Keratinocyte (primary cell): ENCODE data around the gene HOMEZ. TPM values are rescaled to one million over a fixed set of nuclear protein-coding genes. Genes with fewer than 3 reads are reported as not detected.

Experiments used
- DNase-seq: peaks from one replicate; pipeline ENCODE4 v3.0.0-alpha.2; 2011; ENCODE audit warnings: low read depth, missing footprints, low spot score
- FAIRE-seq: peaks from 2 replicates; lab custom pipeline; 2011; peaks lifted over from hg19 to GRCh38; lab: Jason Lieb, UNC
- H2AFZ ChIP-seq: 2 replicates; pipeline ENCODE4 v1.6.0; 2012; ENCODE audit warnings: low read length, control low read depth, inconsistent platforms; ENCODE audit not compliant: control insufficient read depth
- H3K27ac ChIP-seq: 2 replicates; pipeline ENCODE4 v1.5.1; 2011; ENCODE audit warnings: low read length; ENCODE audit not compliant: control insufficient read depth, insufficient read depth
- H3K27me3 ChIP-seq: 3 replicates; pipeline ENCODE4 v1.6.0; 2011; ENCODE audit warnings: low read length; ENCODE audit not compliant: control insufficient read depth, insufficient read depth; ENCODE audit errors: extremely low read depth
- H3K36me3 ChIP-seq, 2 experiments: 2 replicates in 1 of 2; 3 replicates in 1 of 2; pipeline ENCODE4 v1.5.1; 2011; ENCODE audit warnings: low read length in 2 of 2, mild to moderate bottlenecking in 1 of 2; ENCODE audit not compliant: control insufficient read depth in 2 of 2, insufficient read depth in 2 of 2; ENCODE audit errors: extremely low read depth in 1 of 2
- H3K4me1 ChIP-seq: 3 replicates; pipeline ENCODE4 v1.5.1; 2011; ENCODE audit warnings: low read length; ENCODE audit not compliant: control insufficient read depth, insufficient read depth; ENCODE audit errors: extremely low read depth
- H3K4me2 ChIP-seq: 3 replicates; pipeline ENCODE4 v1.6.0; 2011; ENCODE audit warnings: low read depth, low read length; ENCODE audit not compliant: control insufficient read depth, insufficient read depth; ENCODE audit errors: extremely low read depth
- H3K4me3 ChIP-seq, 3 experiments: fragments of 200-600 bp in 1 of 3; sonication (generic) in 1 of 3; 2 replicates in 2 of 3; 3 replicates in 1 of 3; pipeline ENCODE4 v1.5.1; 2011 to 2016; ENCODE audit warnings: low read length in 3 of 3, mild to moderate bottlenecking in 3 of 3, control low read depth in 2 of 3, inconsistent platforms in 1 of 3, low read depth in 1 of 3, mixed read lengths in 1 of 3, mixed run types in 1 of 3, moderate library complexity in 1 of 3; ENCODE audit not compliant: control insufficient read depth in 2 of 3, insufficient read depth in 2 of 3; ENCODE audit errors: extremely low read depth in 1 of 3
- H3K79me2 ChIP-seq: 2 replicates; pipeline ENCODE4 v1.6.0; 2012; ENCODE audit warnings: low read length; ENCODE audit not compliant: control insufficient read depth, insufficient read depth
- H3K9ac ChIP-seq: 3 replicates; pipeline ENCODE4 v1.6.0; 2011; ENCODE audit warnings: low read length; ENCODE audit not compliant: control insufficient read depth, insufficient read depth; ENCODE audit errors: extremely low read depth
- H3K9me1 ChIP-seq: 3 replicates; pipeline ENCODE4 v1.6.0; 2011; ENCODE audit warnings: low read length; ENCODE audit not compliant: control insufficient read depth, insufficient read depth; ENCODE audit errors: extremely low read depth
- H3K9me3 ChIP-seq: 2 replicates; pipeline ENCODE4 v1.5.1; 2012; ENCODE audit warnings: low read depth, low read length; ENCODE audit not compliant: control insufficient read depth
- H4K20me1 ChIP-seq: 3 replicates; pipeline ENCODE4 v1.6.0; 2011; ENCODE audit warnings: low read length; ENCODE audit not compliant: control insufficient read depth, insufficient read depth; ENCODE audit errors: extremely low read depth
- EZH2 ChIP-seq: IDR thresholded peaks from one replicate; pipeline ENCODE4 v1.6.1; 2012; ENCODE audit warnings: inconsistent platforms, mild to moderate bottlenecking, low read length, moderate library complexity
- dilution Hi-C: fragments of 300-500 bp; cut with MboI; formaldehyde crosslinking; loops from one replicate; pipeline ENCODE4 v1.7.0; 2020; ENCODE audit warnings: low sequenced_read_pairs; ENCODE audit not compliant: extremely low pct_ligation_motif_present
- polyA plus RNA-seq, 5 experiments: library from polyadenylated mRNA; depleted of rRNA in 3 of 5; stranded (reverse) in 3 of 5; stranded (forward) in 1 of 5; unstranded in 1 of 5; fragments of >200 nt; gene quantifications; 1 replicate in 1 of 5; 2 replicates in 3 of 5; 3 replicates in 1 of 5; pipeline versions ENCODE4 v1.2.1 to v1.2.3, GENCODE V29; 2011 to 2012; ENCODE audit warnings: missing spikeins in 2 of 5, low read depth in 1 of 5, low replicate concordance in 1 of 5
- TF ChIP-seq, protein P1 (sequence below), 3 experiments: IDR thresholded peaks in 1 of 3; conservative IDR thresholded peaks in 1 of 3; optimal IDR thresholded peaks in 1 of 3; 2 replicates in 2 of 3; 3 replicates in 1 of 3; pipeline versions ENCODE3 to v1.5.1; 2011; ENCODE audit warnings: low read length in 3 of 3, mild to moderate bottlenecking in 3 of 3, moderate library complexity in 2 of 3, control low read depth in 1 of 3, inconsistent platforms in 1 of 3; ENCODE audit not compliant: insufficient read depth in 2 of 3; ENCODE audit errors: extremely low read depth in 1 of 3

The HOMEZ gene
- polyA plus RNA-seq, 1 donor (not counting 4 experiments of a cell fraction or from before 2014, with no cell fraction given) = 31.9 TPM

DNA sequence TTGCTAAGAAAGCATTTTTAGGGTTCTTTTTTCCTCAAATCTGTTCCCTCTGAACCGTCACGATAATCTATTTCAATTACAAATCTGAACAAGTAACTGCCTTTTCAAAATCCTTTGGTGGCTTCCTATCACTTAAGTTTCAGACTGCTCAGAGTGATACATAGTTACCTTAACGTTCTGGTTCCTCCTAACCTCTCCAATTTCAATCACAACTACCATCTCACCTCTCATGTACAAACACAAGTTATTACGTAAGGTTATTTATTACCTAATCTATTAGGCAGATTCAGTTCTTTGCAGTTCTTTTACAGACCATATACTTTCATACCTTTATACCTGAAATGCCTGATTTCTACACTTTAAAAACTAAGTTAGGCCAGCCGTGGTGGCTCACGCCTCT lies 36.1 kb downstream of the HOMEZ start:
- no peak for DNase-seq

DNA sequence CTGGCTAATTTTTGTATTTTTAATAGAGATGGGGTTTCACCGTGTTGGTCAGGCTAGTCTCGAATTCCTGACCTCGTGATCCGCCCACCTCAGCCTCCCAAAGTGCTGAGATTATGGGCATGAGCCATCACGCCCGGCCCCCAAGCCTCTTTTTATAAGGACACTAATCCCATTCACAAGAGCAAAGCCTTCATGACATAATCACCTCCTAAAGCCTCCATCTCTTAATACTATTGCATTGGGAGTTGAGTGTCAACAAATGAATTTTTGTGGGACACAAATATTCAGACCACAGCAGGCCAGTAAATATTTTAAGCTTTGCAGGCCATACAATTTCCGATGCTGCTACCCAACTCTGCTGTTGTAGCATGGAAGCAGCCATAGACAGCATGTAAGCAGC lies 37.3 kb downstream of the HOMEZ start:
- peaks cover 14% of the 10 kb centered on the region for H3K4me1 ChIP-seq
- H3K4me2 ChIP-seq = no peak overlapping the region
- H3K4me3 ChIP-seq = no peak overlapping the region
- no peak overlapping the region for H3K27ac ChIP-seq
- H2AFZ ChIP-seq = no peak overlapping the region
- H3K9ac ChIP-seq = no peak overlapping the region
- DNase-seq (no peak), FAIRE-seq (no peak)
- H3K27me3 ChIP-seq = no peaks in the 10 kb centered on the region
- dilution Hi-C loops = no loop called here
- H3K9me1 ChIP-seq = no peaks in the 10 kb centered on the region
- no peak for TF ChIP-seq EZH2
- TF ChIP-seq, protein P1, sequence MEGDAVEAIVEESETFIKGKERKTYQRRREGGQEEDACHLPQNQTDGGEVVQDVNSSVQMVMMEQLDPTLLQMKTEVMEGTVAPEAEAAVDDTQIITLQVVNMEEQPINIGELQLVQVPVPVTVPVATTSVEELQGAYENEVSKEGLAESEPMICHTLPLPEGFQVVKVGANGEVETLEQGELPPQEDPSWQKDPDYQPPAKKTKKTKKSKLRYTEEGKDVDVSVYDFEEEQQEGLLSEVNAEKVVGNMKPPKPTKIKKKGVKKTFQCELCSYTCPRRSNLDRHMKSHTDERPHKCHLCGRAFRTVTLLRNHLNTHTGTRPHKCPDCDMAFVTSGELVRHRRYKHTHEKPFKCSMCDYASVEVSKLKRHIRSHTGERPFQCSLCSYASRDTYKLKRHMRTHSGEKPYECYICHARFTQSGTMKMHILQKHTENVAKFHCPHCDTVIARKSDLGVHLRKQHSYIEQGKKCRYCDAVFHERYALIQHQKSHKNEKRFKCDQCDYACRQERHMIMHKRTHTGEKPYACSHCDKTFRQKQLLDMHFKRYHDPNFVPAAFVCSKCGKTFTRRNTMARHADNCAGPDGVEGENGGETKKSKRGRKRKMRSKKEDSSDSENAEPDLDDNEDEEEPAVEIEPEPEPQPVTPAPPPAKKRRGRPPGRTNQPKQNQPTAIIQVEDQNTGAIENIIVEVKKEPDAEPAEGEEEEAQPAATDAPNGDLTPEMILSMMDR (optimal IDR thresholded peaks at IDR 0.05 in 1 of 3, IDR thresholded peaks at IDR 0.05 in 1 of 3, conservative IDR thresholded peaks at IDR 0.05 in 1 of 3; ENCODE audit: extremely low read depth in 1 of 3, insufficient read depth in 2 of 3, low read length in 3 of 3) = no peak
- no peaks in the 10 kb centered on the region for H3K9me3 ChIP-seq
- H4K20me1 ChIP-seq = no peaks in the 10 kb centered on the region
- no peaks in the 10 kb centered on the region for H3K36me3 ChIP-seq
- H3K79me2 ChIP-seq = no peaks in the 10 kb centered on the region

More for the DNA sequence above, 36.1 kb downstream of the HOMEZ start:
- no peak for FAIRE-seq
- dilution Hi-C loops = no loop called here
- Histone ChIP-seq H3K9ac (no peak overlapping the region), H3K79me2 (no peaks in the 10 kb centered on the region), H3K4me3 (no peak overlapping the region), H3K9me3 (no peaks in the 10 kb centered on the region), H2AFZ (no peak overlapping the region), H3K27me3 (no peaks in the 10 kb centered on the region), H4K20me1 (no peaks in the 10 kb centered on the region), H3K27ac (no peak overlapping the region), H3K4me1 (peaks cover 14% of the 10 kb centered on the region), H3K36me3 (no peaks in the 10 kb centered on the region), H3K9me1 (no peaks in the 10 kb centered on the region), H3K4me2 (no peak overlapping the region)
- TF ChIP-seq, protein P1 (optimal IDR thresholded peaks at IDR 0.05 in 1 of 3, IDR thresholded peaks at IDR 0.05 in 1 of 3, conservative IDR thresholded peaks at IDR 0.05 in 1 of 3; ENCODE audit: extremely low read depth in 1 of 3, insufficient read depth in 2 of 3, low read length in 3 of 3) = no peak
- TF ChIP-seq EZH2 = no peak
